H9 (cell line): Measurements from ENCODE around the gene TMEM163. TPM values are rescaled to one million over a fixed set of nuclear protein-coding genes. Genes with fewer than 3 reads are reported as not detected.

Source experiments
- DNase-seq: peaks from one replicate; pipeline ENCODE4 v3.0.0-alpha.2; 2017
- H2AFZ ChIP-seq: one replicate; pipeline ENCODE4 v1.6.1; 2013; ENCODE audit warnings: mild to moderate bottlenecking, low read length, control low read depth, moderate library complexity
- H2AK5ac ChIP-seq: 2 replicates; pipeline ENCODE4 v1.6.1; 2013; ENCODE audit warnings: low read length, control low read depth, mixed read lengths; ENCODE audit not compliant: insufficient read length
- H2BK120ac ChIP-seq: one replicate; pipeline ENCODE4 v1.6.1; 2013; ENCODE audit warnings: low read depth, mild to moderate bottlenecking, low read length, control low read depth, inconsistent platforms; ENCODE audit not compliant: poor library complexity, severe bottlenecking
- H2BK12ac ChIP-seq: 2 replicates; pipeline ENCODE4 v1.6.1; 2013; ENCODE audit warnings: low read length, control low read depth, mixed read lengths, low read depth; ENCODE audit not compliant: insufficient read length
- H2BK15ac ChIP-seq: 2 replicates; pipeline ENCODE4 v1.6.1; 2013; ENCODE audit warnings: low read depth, low read length, control low read depth
- H2BK20ac ChIP-seq: one replicate; pipeline ENCODE4 v1.6.1; 2013; ENCODE audit warnings: low read depth, mild to moderate bottlenecking, low read length, control low read depth, inconsistent platforms; ENCODE audit not compliant: poor library complexity, severe bottlenecking
- H2BK5ac ChIP-seq: 2 replicates; pipeline ENCODE4 v1.6.1; 2013; ENCODE audit warnings: low read length, control low read depth, mixed read lengths; ENCODE audit not compliant: insufficient read length
- H3K14ac ChIP-seq: 2 replicates; pipeline ENCODE4 v1.6.1; 2013; ENCODE audit warnings: low read length, control low read depth; ENCODE audit not compliant: insufficient read depth
- H3K18ac ChIP-seq: 2 replicates; pipeline ENCODE4 v1.6.1; 2013; ENCODE audit warnings: low read depth, mild to moderate bottlenecking, mixed read lengths, low read length, control low read depth; ENCODE audit not compliant: insufficient read length
- H3K23ac ChIP-seq: 2 replicates; pipeline ENCODE4 v1.6.1; 2013; ENCODE audit warnings: low read length, control low read depth, mixed read lengths, low read depth; ENCODE audit not compliant: insufficient read length
- H3K23me2 ChIP-seq: 2 replicates; pipeline ENCODE4 v1.6.1; 2013; ENCODE audit warnings: low read depth, mild to moderate bottlenecking, mixed read lengths, low read length, control low read depth; ENCODE audit not compliant: insufficient read length, poor library complexity, severe bottlenecking
- H3K27ac ChIP-seq: 2 replicates; pipeline ENCODE4 v1.5.1; 2013; ENCODE audit warnings: low read length, control low read depth, mixed read lengths, low read depth; ENCODE audit not compliant: insufficient read length
- H3K27me3 ChIP-seq: 2 replicates; pipeline ENCODE4 v1.6.1; 2013; ENCODE audit warnings: low read length, control low read depth, inconsistent platforms; ENCODE audit not compliant: insufficient read depth
- H3K4ac ChIP-seq: 2 replicates; pipeline ENCODE4 v1.6.1; 2013; ENCODE audit warnings: low read depth, mild to moderate bottlenecking, control low read depth, inconsistent platforms, low read length, moderate library complexity
- H3K4me1 ChIP-seq: 2 replicates; pipeline ENCODE4 v1.6.1; 2013; ENCODE audit warnings: low read length, control low read depth, inconsistent platforms; ENCODE audit not compliant: insufficient read depth
- H3K4me2 ChIP-seq: 2 replicates; pipeline ENCODE4 v1.6.1; 2013; ENCODE audit warnings: low read length, control low read depth, mixed read lengths; ENCODE audit not compliant: insufficient read length, insufficient read depth
- H3K56ac ChIP-seq: 2 replicates; pipeline ENCODE4 v1.6.1; 2013; ENCODE audit warnings: low read depth, mild to moderate bottlenecking, mixed read lengths, low read length, control low read depth; ENCODE audit not compliant: insufficient read length
- H3K79me1 ChIP-seq: 2 replicates; pipeline ENCODE4 v1.6.1; 2013; ENCODE audit warnings: low read depth, mild to moderate bottlenecking, moderate library complexity, low read length, control low read depth, inconsistent platforms; ENCODE audit not compliant: insufficient read depth, poor library complexity, severe bottlenecking
- H3K79me2 ChIP-seq: 2 replicates; pipeline ENCODE4 v1.6.1; 2013; ENCODE audit warnings: low read length, control low read depth, inconsistent platforms; ENCODE audit not compliant: insufficient read depth
- H3K9ac ChIP-seq: 2 replicates; pipeline ENCODE4 v1.6.1; 2013; ENCODE audit warnings: low read length, control low read depth, mixed read lengths; ENCODE audit not compliant: insufficient read length; ENCODE audit errors: extremely low read depth
- H3K9me3 ChIP-seq: one replicate; pipeline ENCODE4 v1.6.1; 2013; ENCODE audit warnings: low read depth, low read length, inconsistent platforms; ENCODE audit not compliant: control insufficient read depth
- H3T11ph ChIP-seq: one replicate; pipeline ENCODE4 v1.6.1; 2013; ENCODE audit warnings: mild to moderate bottlenecking, low read length, control low read depth, inconsistent platforms
- H4K20me1 ChIP-seq: one replicate; pipeline ENCODE4 v1.6.1; 2013; ENCODE audit not compliant: control insufficient read depth, insufficient read length, insufficient read depth
- H4K5ac ChIP-seq: 2 replicates; pipeline ENCODE4 v1.6.1; 2013; ENCODE audit warnings: low read depth, mild to moderate bottlenecking, mixed read lengths, low read length, control low read depth; ENCODE audit not compliant: insufficient read length
- H4K8ac ChIP-seq: replicated peaks from 2 replicates; pipeline ENCODE4 v1.6.1; 2013; ENCODE audit warnings: low read length, control low read depth, mixed read lengths, low read depth; ENCODE audit not compliant: insufficient read length
- H4K91ac ChIP-seq: 2 replicates; pipeline ENCODE4 v1.6.1; 2013; ENCODE audit warnings: low read depth, mild to moderate bottlenecking, moderate library complexity, mixed read lengths, low read length, control low read depth; ENCODE audit not compliant: insufficient read length
- H3K27ac Mint-ChIP-seq, 3 experiments: 2 replicates in 2 of 3; 3 replicates in 1 of 3; pipeline ENCODE4 v1.8.0; 2020 to 2021; ENCODE audit warnings: mixed read lengths in 3 of 3, mild to moderate bottlenecking in 1 of 3, moderate library complexity in 1 of 3
- H3K27me3 Mint-ChIP-seq: 2 replicates; pipeline ENCODE4 v1.8.0; 2021; ENCODE audit warnings: low read depth, mild to moderate bottlenecking, moderate library complexity, mixed read lengths
- H3K36me3 Mint-ChIP-seq, 3 experiments: 2 replicates in 2 of 3; 3 replicates in 1 of 3; pipeline ENCODE4 v1.8.0; 2020 to 2021; ENCODE audit warnings: low read depth in 3 of 3, mixed read lengths in 3 of 3; ENCODE audit not compliant: insufficient read depth in 1 of 3
- H3K4me1 Mint-ChIP-seq, 2 experiments: 2 replicates each; pipeline ENCODE4 v1.8.0; 2020; ENCODE audit warnings: mixed read lengths in 2 of 2
- H3K4me3 Mint-ChIP-seq, 2 experiments: 2 replicates in 1 of 2; 3 replicates in 1 of 2; pipeline ENCODE4 v1.8.0; 2020 to 2021; ENCODE audit warnings: mild to moderate bottlenecking in 2 of 2, mixed read lengths in 2 of 2, moderate library complexity in 1 of 2
- H3K9me3 Mint-ChIP-seq, 2 experiments: 2 replicates in 1 of 2; 3 replicates in 1 of 2; pipeline ENCODE4 v1.8.0; 2020; ENCODE audit warnings: mild to moderate bottlenecking in 2 of 2, mixed read lengths in 2 of 2, moderate library complexity in 1 of 2
- total RNA-seq: library from RNA; stranded (reverse); gene quantifications from 2 replicates; pipeline ENCODE4 v1.2.1, GENCODE V29; 2021
- TF ChIP-seq, protein P1 (sequence below): fragments of 200-600 bp; sonication (generic); conservative IDR thresholded peaks from 3 replicates; pipeline ENCODE4 v1.8.0; 2021; ENCODE audit warnings: antibody characterized with exemption, mild to moderate bottlenecking

TMEM163 gene
- total RNA-seq, 1 experiment from 2014 or later: 0.39 TPM

DNA sequence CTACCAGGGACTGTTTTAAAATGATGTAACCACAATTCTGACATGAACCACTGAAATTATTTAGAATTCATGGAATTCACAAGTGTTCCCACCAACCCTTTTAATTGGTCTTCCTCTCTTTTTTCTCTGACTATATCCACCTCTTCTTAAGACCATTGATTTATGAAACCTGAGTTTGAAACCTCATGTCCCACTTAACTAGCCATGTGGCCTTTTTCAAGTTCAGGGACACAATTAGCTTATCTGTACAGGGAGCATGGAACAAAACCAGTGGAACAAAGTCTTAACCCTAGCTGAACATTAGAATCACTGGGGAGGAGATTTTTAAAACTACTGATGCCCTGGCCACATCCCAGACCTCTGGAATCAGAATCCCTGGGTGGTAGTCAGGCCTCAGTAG, 41.6 kb upstream of the TMEM163 start:
- Histone ChIP-seq H3K4ac (no peak overlapping the region), H3K23ac (no peak overlapping the region), H2AK5ac (no peak overlapping the region), H2BK120ac (no peak overlapping the region), H3K79me1 (no peaks in the 10 kb centered on the region), H4K8ac (no peak overlapping the region), H4K5ac (no peak overlapping the region), H3K4me2 (no peak overlapping the region), H3K9ac (no peak overlapping the region), H3K4me1 (no peaks in the 10 kb centered on the region), H2BK20ac (no peak overlapping the region), H2AFZ (no peak overlapping the region), H2BK12ac (no peak overlapping the region), H2BK15ac (no peak overlapping the region), H3K18ac (no peak overlapping the region), H3K27me3 (no peaks in the 10 kb centered on the region), H3K23me2 (no peaks in the 10 kb centered on the region), H3K9me3 (no peaks in the 10 kb centered on the region), H4K91ac (no peak overlapping the region), H2BK5ac (no peak overlapping the region), H3K79me2 (no peaks in the 10 kb centered on the region), H3K27ac (no peak overlapping the region), H3T11ph (no peak overlapping the region), H3K14ac (no peak overlapping the region), H4K20me1 (no peaks in the 10 kb centered on the region), H3K56ac (no peak overlapping the region)
- TF ChIP-seq, protein P1, sequence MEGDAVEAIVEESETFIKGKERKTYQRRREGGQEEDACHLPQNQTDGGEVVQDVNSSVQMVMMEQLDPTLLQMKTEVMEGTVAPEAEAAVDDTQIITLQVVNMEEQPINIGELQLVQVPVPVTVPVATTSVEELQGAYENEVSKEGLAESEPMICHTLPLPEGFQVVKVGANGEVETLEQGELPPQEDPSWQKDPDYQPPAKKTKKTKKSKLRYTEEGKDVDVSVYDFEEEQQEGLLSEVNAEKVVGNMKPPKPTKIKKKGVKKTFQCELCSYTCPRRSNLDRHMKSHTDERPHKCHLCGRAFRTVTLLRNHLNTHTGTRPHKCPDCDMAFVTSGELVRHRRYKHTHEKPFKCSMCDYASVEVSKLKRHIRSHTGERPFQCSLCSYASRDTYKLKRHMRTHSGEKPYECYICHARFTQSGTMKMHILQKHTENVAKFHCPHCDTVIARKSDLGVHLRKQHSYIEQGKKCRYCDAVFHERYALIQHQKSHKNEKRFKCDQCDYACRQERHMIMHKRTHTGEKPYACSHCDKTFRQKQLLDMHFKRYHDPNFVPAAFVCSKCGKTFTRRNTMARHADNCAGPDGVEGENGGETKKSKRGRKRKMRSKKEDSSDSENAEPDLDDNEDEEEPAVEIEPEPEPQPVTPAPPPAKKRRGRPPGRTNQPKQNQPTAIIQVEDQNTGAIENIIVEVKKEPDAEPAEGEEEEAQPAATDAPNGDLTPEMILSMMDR: no peak
- H3K4me3 Mint-ChIP-seq: no peak overlapping the region
- H3K27ac Mint-ChIP-seq: no peak overlapping the region
- no peaks in the 10 kb centered on the region; the same call in 1 of the 2 replicates for H3K27me3 Mint-ChIP-seq
- DNase-seq: no peak
- H3K9me3 Mint-ChIP-seq: peaks cover 6 to 7% of the 10 kb centered on the region in 2 experiments; a peak in 3 of 5 replicates
- peaks cover 0 to 4% (median 3%) of the 10 kb centered on the region in 3 experiments; a peak in 2 of 7 replicates for H3K36me3 Mint-ChIP-seq
- no peaks in the 10 kb centered on the region for H3K4me1 Mint-ChIP-seq
